ENCODE data around the gene CRB2. TPM values are rescaled to one million over a fixed set of nuclear protein-coding genes. Genes with fewer than 3 reads are reported as not detected.

Gene CRB2
- total RNA-seq, 2 donors from 2014 or later: 1.6 to 3.5 TPM

- DNase-seq (ENCODE audit: low spot score): no peak
- no peaks in the 10 kb centered on the region for H3K27me3 ChIP-seq
- no peak overlapping the region for H3K4me3 ChIP-seq
- H3K36me3 ChIP-seq: no peaks in the 10 kb centered on the region
- no peak for TF ChIP-seq CTCF (IDR thresholded peaks at IDR 0.05)
- H3K9me3 ChIP-seq: no peaks in the 10 kb centered on the region
- peaks cover 0 to 22% of the 10 kb centered on the region in 2 donors for H3K4me1 ChIP-seq
- no peak overlapping the region for H3K27ac ChIP-seq
Measured at GRCh38 chr9:123342247-123342646, 13.8 kb upstream of the CRB2 start.

DNA sequence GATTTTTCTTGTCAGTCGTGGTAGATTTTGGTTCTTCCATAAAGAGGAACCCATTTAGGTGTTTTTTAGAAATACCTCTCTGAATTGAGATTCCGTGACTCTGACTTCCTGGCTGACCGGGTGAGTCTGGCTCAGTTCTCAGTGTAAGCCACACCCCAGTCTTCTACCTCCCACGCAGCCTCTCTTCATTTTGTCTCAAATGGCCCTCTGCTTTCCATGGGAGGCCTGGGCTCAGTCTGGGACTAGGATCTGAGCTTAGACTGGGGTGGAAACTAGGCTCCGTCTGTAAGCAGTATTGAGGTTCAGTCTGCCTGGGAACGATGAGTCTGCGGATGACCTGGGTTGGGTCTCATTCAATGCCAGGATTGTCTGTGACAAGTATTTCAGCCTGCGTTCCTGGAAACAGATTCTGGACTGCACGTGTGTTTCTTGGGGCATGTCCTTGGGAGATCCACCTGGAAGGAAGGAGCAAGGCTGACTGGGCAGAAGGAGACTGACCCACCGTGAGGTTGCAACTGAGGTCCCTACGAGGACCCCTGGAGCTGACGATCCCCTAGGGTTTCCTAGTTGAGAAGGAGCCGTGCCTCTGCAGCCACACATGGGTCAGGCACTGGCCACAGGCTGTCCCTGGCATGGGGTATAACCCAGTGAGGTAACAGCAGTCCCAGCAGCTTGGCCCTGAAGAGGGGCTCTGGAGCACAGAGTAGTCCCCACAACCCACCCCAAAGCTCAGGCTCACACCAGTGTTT, 12.4 kb upstream of the CRB2 start:
- no peaks in the 10 kb centered on the region for H3K36me3 ChIP-seq
- DNase-seq (ENCODE audit: low spot score): no peak
- no peak overlapping the region for H3K27ac ChIP-seq
- H3K4me3 ChIP-seq: no peak overlapping the region
- no peaks in the 10 kb centered on the region for H3K9me3 ChIP-seq
- TF ChIP-seq CTCF (IDR thresholded peaks at IDR 0.05): no peak
- peaks cover 0 to 21% of the 10 kb centered on the region in 2 donors for H3K4me1 ChIP-seq
- H3K27me3 ChIP-seq: no peaks in the 10 kb centered on the region

DNA sequence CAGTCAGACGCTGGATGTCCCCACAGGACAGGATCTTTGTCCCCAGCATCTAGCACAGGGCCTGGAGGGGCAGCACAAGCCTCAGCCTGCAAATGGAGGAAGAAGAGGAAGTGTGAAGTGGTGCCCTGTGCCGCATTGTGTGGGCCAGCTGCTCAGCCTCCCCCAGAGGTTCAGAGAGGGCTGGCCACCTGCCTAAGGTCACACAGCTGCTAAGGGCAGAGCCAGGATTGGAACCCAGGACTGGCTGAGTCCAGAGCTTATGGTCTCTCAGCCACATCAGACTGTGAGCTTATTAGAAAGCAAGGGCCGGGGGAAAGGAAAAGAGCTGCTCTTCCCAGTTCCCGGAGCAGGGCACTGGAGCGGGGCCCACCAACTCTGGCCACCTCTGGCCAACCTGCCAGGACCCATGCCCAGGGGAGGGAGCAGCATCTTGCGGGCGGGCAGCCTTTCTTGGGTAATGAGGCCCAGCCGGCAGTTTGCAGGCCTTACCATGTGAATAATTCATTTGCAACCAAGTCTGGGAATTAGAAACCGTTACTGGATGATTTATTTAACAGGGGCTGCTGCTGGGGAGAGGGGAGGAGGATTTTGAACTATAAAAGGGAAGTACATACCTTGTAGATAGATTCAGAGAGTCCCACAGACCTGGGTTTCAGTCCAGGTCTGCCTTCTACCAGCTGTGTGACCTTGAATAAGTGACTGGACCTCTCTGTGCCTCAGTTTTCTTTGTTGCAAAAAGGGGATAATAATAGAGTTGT, 11.6 kb upstream of the CRB2 start:
- Histone ChIP-seq H3K4me3 (no peak overlapping the region), H3K9me3 (no peaks in the 10 kb centered on the region), H3K36me3 (no peaks in the 10 kb centered on the region), H3K4me1 (peaks cover 0 to 13% of the 10 kb centered on the region in 2 donors), H3K27me3 (no peaks in the 10 kb centered on the region), H3K27ac (no peak overlapping the region)
- no peak for TF ChIP-seq CTCF (IDR thresholded peaks at IDR 0.05)
- DNase-seq (ENCODE audit: low spot score): no peak

- no peak for DNase-seq (ENCODE audit: low spot score)
- Histone ChIP-seq H3K4me1 (peaks cover 0 to 1% of the 10 kb centered on the region in 2 donors), H3K4me3 (no peak overlapping the region), H3K36me3 (no peaks in the 10 kb centered on the region), H3K27ac (no peak overlapping the region), H3K9me3 (no peaks in the 10 kb centered on the region), H3K27me3 (no peaks in the 10 kb centered on the region)
- TF ChIP-seq CTCF (IDR thresholded peaks at IDR 0.05): no peak
Measured at GRCh38 chr9:123345567-123345955, 10.4 kb upstream of the CRB2 start.

- Histone ChIP-seq H3K27ac (no peak overlapping the region), H3K4me3 (no peak overlapping the region), H3K27me3 (no peaks in the 10 kb centered on the region), H3K36me3 (no peaks in the 10 kb centered on the region), H3K9me3 (no peaks in the 10 kb centered on the region), H3K4me1 (no peaks in the 10 kb centered on the region)
- no peak for DNase-seq (ENCODE audit: low spot score)
- TF ChIP-seq CTCF (IDR thresholded peaks at IDR 0.05): no peak
Measured at GRCh38 chr9:123346026-123346425, 10.0 kb upstream of the CRB2 start.

Data from right atrium auricular region (tissue), 2 donors.